Measurements from ENCODE around the gene SIAH1. TPM values are rescaled to one million over a fixed set of nuclear protein-coding genes. Genes with fewer than 3 reads are reported as not detected.

Gene SIAH1
- total RNA-seq, 1 donor from 2014 or later: 24.4 TPM

DNA sequence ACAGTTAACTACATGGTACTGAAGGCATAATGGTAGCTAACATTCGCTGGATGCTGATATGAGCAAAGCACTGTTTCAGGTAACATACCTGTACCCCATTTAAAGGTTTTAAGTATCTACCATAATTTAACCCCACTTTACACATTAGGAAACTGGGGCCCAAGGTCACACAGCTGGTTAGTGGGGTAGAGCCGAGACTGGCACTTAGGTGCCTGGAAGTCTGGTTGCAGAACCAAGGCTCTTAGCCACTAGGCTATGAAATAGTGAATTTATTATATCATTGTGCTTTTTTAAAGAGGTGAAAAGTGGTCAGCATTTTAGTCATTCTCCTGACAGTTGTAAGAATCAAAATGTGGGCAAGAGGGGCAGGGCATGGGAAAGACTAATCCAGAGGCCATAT is 25.2 kb downstream of the SIAH1 start:
- peaks cover 74% of the 10 kb centered on the region for H4K20me1 ChIP-seq (ENCODE audit: insufficient read depth, low read length)

DNA sequence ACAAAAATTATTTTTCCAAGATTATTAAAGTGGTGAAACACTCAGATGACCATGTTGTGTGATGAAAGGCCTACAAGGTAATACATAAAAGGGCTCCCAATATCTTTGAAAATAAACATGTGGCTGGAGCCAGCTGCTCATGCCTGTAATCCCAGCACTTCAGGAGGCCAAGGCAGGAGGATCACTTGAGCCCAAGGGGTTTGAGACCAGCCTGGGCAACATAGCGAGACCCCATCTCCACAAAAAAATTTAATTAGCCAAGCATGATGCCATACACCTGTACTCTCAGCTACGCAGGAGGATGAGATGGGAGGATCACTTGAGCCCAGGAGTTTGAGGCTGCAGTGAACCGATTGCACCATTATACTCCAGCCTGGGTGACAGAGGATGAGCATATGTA is 26.8 kb downstream of the SIAH1 start:
- Histone ChIP-seq H3K27ac (ENCODE audit: low read depth, low read length) (no peak overlapping the region), H3K79me2 (ENCODE audit: insufficient read depth, low read length) (peaks cover 76% of the 10 kb centered on the region), H3K4me1 (ENCODE audit: insufficient read depth, low read length) (no peaks in the 10 kb centered on the region), H4K20me1 (ENCODE audit: insufficient read depth, low read length) (peaks cover 68% of the 10 kb centered on the region), H3K36me3 (ENCODE audit: insufficient read depth, low read length) (peaks cover 13% of the 10 kb centered on the region), H3K4me2 (ENCODE audit: low read length) (no peak overlapping the region), H3K9ac (ENCODE audit: low read length) (no peak overlapping the region), H2AFZ (ENCODE audit: low read depth, low read length) (no peak overlapping the region), H3K27me3 (ENCODE audit: insufficient read depth, low read length) (no peaks in the 10 kb centered on the region), H3K9me3 (ENCODE audit: insufficient read depth, low read depth, low read length) (no peaks in the 10 kb centered on the region), H3K4me3 (ENCODE audit: insufficient read depth, low read depth, low read length) (no peak overlapping the region)
- H3K27me3 Mint-ChIP-seq (ENCODE audit: low read depth, unreplicated experiment): no peaks in the 10 kb centered on the region
- FAIRE-seq (no peak), DNase-seq (ENCODE audit: low read depth) (no peak)
- no peak overlapping the region for H3K4me3 Mint-ChIP-seq (ENCODE audit: unreplicated experiment)
- peaks cover 2% of the 10 kb centered on the region for H3K9me3 Mint-ChIP-seq (ENCODE audit: unreplicated experiment)
- peaks cover 11% of the 10 kb centered on the region for H3K4me1 Mint-ChIP-seq (ENCODE audit: low read depth, unreplicated experiment)
- no peak overlapping the region for H3K27ac Mint-ChIP-seq (ENCODE audit: unreplicated experiment)
- H3K36me3 Mint-ChIP-seq (ENCODE audit: low read depth, unreplicated experiment): peaks cover 7% of the 10 kb centered on the region
- no peak for TF ChIP-seq EZH2 (IDR thresholded peaks at IDR 0.05; ENCODE audit: insufficient read depth, low read length)
- TF ChIP-seq, protein P1, sequence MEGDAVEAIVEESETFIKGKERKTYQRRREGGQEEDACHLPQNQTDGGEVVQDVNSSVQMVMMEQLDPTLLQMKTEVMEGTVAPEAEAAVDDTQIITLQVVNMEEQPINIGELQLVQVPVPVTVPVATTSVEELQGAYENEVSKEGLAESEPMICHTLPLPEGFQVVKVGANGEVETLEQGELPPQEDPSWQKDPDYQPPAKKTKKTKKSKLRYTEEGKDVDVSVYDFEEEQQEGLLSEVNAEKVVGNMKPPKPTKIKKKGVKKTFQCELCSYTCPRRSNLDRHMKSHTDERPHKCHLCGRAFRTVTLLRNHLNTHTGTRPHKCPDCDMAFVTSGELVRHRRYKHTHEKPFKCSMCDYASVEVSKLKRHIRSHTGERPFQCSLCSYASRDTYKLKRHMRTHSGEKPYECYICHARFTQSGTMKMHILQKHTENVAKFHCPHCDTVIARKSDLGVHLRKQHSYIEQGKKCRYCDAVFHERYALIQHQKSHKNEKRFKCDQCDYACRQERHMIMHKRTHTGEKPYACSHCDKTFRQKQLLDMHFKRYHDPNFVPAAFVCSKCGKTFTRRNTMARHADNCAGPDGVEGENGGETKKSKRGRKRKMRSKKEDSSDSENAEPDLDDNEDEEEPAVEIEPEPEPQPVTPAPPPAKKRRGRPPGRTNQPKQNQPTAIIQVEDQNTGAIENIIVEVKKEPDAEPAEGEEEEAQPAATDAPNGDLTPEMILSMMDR (IDR thresholded peaks at IDR 0.05; ENCODE audit: insufficient read depth, low read depth, low read length): no peak

More for the DNA sequence above, 25.2 kb downstream of the SIAH1 start:
- Histone ChIP-seq H3K27ac (ENCODE audit: low read depth, low read length) (no peak overlapping the region), H3K36me3 (ENCODE audit: insufficient read depth, low read length) (peaks cover 12% of the 10 kb centered on the region), H3K9ac (ENCODE audit: low read length) (no peak overlapping the region), H3K4me3 (ENCODE audit: insufficient read depth, low read depth, low read length) (no peak overlapping the region), H3K4me2 (ENCODE audit: low read length) (no peak overlapping the region), H2AFZ (ENCODE audit: low read depth, low read length) (no peak overlapping the region), H3K27me3 (ENCODE audit: insufficient read depth, low read length) (no peaks in the 10 kb centered on the region), H3K9me3 (ENCODE audit: insufficient read depth, low read depth, low read length) (no peaks in the 10 kb centered on the region), H3K79me2 (ENCODE audit: insufficient read depth, low read length) (peaks cover 90% of the 10 kb centered on the region), H3K4me1 (ENCODE audit: insufficient read depth, low read length) (no peaks in the 10 kb centered on the region)
- no peak overlapping the region for H3K4me3 Mint-ChIP-seq (ENCODE audit: unreplicated experiment)
- FAIRE-seq: no peak
- H3K4me1 Mint-ChIP-seq (ENCODE audit: low read depth, unreplicated experiment): peaks cover 12% of the 10 kb centered on the region
- TF ChIP-seq, protein P1 (IDR thresholded peaks at IDR 0.05; ENCODE audit: insufficient read depth, low read depth, low read length): no peak
- no peak for TF ChIP-seq EZH2 (IDR thresholded peaks at IDR 0.05; ENCODE audit: insufficient read depth, low read length)
- peaks cover 4% of the 10 kb centered on the region for H3K9me3 Mint-ChIP-seq (ENCODE audit: unreplicated experiment)
- no peak for DNase-seq (ENCODE audit: low read depth)
- H3K27ac Mint-ChIP-seq (ENCODE audit: unreplicated experiment): no peak overlapping the region
- H3K27me3 Mint-ChIP-seq (ENCODE audit: low read depth, unreplicated experiment): no peaks in the 10 kb centered on the region
- peaks cover 7% of the 10 kb centered on the region for H3K36me3 Mint-ChIP-seq (ENCODE audit: low read depth, unreplicated experiment)

DNA sequence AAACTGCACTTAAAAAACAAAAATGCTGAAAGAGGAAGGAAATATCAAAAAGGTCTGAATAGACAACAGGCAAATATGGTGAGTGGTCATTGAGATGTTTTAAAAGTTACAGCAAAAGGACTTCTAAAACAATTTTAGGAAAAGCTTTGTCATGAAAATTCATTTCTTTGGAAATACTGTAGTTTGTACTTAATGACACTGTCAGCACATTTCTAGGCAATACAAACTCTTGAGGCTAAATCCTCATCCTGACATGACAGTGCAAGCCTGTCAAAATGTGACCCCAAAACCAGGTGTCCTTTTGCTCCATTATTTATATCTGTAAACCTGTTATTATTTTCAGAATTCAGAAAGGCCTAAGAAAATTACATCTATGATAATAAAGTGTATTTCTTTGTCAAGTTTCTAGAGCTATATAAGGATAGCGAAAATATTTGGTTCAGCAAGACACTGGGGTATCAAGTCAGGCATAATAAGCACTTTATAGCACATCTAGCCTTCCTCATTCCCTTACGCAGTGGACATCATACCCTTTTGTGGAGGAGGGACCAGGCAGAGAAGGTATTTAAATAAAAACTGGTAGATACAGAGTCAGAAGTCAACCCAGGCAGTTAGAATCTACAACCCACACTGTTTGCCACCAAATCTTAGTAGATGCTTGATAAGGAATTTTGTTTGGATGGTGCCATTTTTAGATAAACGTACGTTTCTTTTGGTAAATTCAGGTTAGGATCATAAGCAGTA is 28.4 kb downstream of the SIAH1 start:
- H3K4me1 ChIP-seq (ENCODE audit: insufficient read depth, low read length): no peaks in the 10 kb centered on the region
- peaks cover 7% of the 10 kb centered on the region for H3K4me1 Mint-ChIP-seq (ENCODE audit: low read depth, unreplicated experiment)
- H3K4me2 ChIP-seq (ENCODE audit: low read length): no peak overlapping the region
- H4K20me1 ChIP-seq (ENCODE audit: insufficient read depth, low read length): peaks cover 58% of the 10 kb centered on the region
- H3K27ac Mint-ChIP-seq (ENCODE audit: unreplicated experiment): no peak overlapping the region
- H3K27ac ChIP-seq (ENCODE audit: low read depth, low read length): no peak overlapping the region
- DNase-seq (ENCODE audit: low read depth) (no peak), FAIRE-seq (no peak)
- no peak overlapping the region for H3K9ac ChIP-seq (ENCODE audit: low read length)
- peaks cover 9% of the 10 kb centered on the region for H3K36me3 Mint-ChIP-seq (ENCODE audit: low read depth, unreplicated experiment)
- H3K4me3 ChIP-seq (ENCODE audit: insufficient read depth, low read depth, low read length): no peak overlapping the region
- H3K9me3 Mint-ChIP-seq (ENCODE audit: unreplicated experiment): no peaks in the 10 kb centered on the region
- H2AFZ ChIP-seq (ENCODE audit: low read depth, low read length): no peak overlapping the region
- no peak overlapping the region for H3K4me3 Mint-ChIP-seq (ENCODE audit: unreplicated experiment)
- peaks cover 69% of the 10 kb centered on the region for H3K79me2 ChIP-seq (ENCODE audit: insufficient read depth, low read length)
- H3K27me3 Mint-ChIP-seq (ENCODE audit: low read depth, unreplicated experiment): no peaks in the 10 kb centered on the region
- no peaks in the 10 kb centered on the region for H3K9me3 ChIP-seq (ENCODE audit: insufficient read depth, low read depth, low read length)
- TF ChIP-seq EZH2 (IDR thresholded peaks at IDR 0.05; ENCODE audit: insufficient read depth, low read length): no peak
- TF ChIP-seq, protein P1 (IDR thresholded peaks at IDR 0.05; ENCODE audit: insufficient read depth, low read depth, low read length): no peak
- no peaks in the 10 kb centered on the region for H3K27me3 ChIP-seq (ENCODE audit: insufficient read depth, low read length)
- peaks cover 22% of the 10 kb centered on the region for H3K36me3 ChIP-seq (ENCODE audit: insufficient read depth, low read length)
